Heart left ventricle (tissue), 13 donors: ENCODE results near the gene NR3C2.

Experiments used
- CTCF ChIP-seq, 12 donors: fragments of 200-600 bp; sonication (generic) in 4 of 12; IDR thresholded peaks; one replicate each; pipeline versions ENCODE4 v1.5.0 to v1.8.0; 2018 to 2022; ENCODE audit warnings: antibody characterized with exemption in 12 of 12, mild to moderate bottlenecking in 5 of 12
- POLR2A ChIP-seq, 2 donors: fragments of 450-650 bp; IDR thresholded peaks; one replicate each; pipeline ENCODE4 v1.6.1; 2017; ENCODE audit warnings: antibody characterized with exemption in 2 of 2, mild to moderate bottlenecking in 2 of 2, moderate library complexity in 2 of 2
- donor health status: ischemic (EF 13 %, LVEDD 7.1; RV severe dilation, severe dysfunction).
- donor health status: DM: no; HTN: yes; CAD: no.
- donor health status: DM: no; HTN: no; CAD: no.
- donor health status: ischemic (EF 25% LVEDD 6.9; RV normal size, moderate dysfunction).
- donor health status: ischemic (EF 25% LVEDD 5.7; RV mildly dilated, moderate dysfunction).
- donor health status: ischemic (EF 35%, LVEDD 5.7; RV mildly dilated, moderate dysfunction).
- donor health status: nonischemic (EF 11% LVEDD 7.7; RV severe dilation, severe dysfunction).
- donor health status: DM: yes; HTN: yes; CAD: no.
- donor health status: PGD.
- donor health status: ischemic (EF 29% LVEDD 5.4; RV normal size, mild dysfunction).
- donor health status: nonischemic (EF 23%, LVEDD 6.1; RV moderate dilation, normal function).

GRCh38 chr4:148108766-148109165, 333.4 kb downstream of the NR3C2 start:
- TF ChIP-seq CTCF (IDR thresholded peaks at IDR 0.05) = no peak
- TF ChIP-seq POLR2A (IDR thresholded peaks at IDR 0.05) = no peak
